Aorta (tissue), 5 donors: ENCODE measurements around the gene ZDHHC13. TPM values are rescaled to one million over a fixed set of nuclear protein-coding genes. Genes with fewer than 3 reads are reported as not detected.

ENCODE experiments used
- ATAC-seq: fragments of 200-7000 bp; cut with Tn5 transposase; one replicate; pipeline ENCODE4 v1.9.1; 2022; ENCODE audit warnings: moderate library complexity; ENCODE audit not compliant: low FRiP score
- DNase-seq, 2 donors: peaks; one replicate each; pipeline ENCODE4 v3.0.0-alpha.2; 2020
- H3K27ac ChIP-seq, 2 donors: one replicate each; pipeline ENCODE4 v1.5.1; 2013; ENCODE audit warnings: low read length in 2 of 2, mild to moderate bottlenecking in 2 of 2, moderate library complexity in 2 of 2, control low read depth in 1 of 2, inconsistent platforms in 1 of 2, low read depth in 1 of 2
- H3K27me3 ChIP-seq, 2 donors: one replicate each; pipeline ENCODE4 v1.6.1; 2013; ENCODE audit warnings: control low read depth in 1 of 2, low read length in 1 of 2, mild to moderate bottlenecking in 1 of 2, moderate library complexity in 1 of 2; ENCODE audit not compliant: insufficient read depth in 2 of 2, control insufficient read depth in 1 of 2
- H3K36me3 ChIP-seq, 2 donors: one replicate each; pipeline ENCODE4 v1.6.1; 2013; ENCODE audit warnings: control low read depth in 1 of 2, low read length in 1 of 2, mild to moderate bottlenecking in 1 of 2; ENCODE audit not compliant: insufficient read depth in 2 of 2, control insufficient read depth in 1 of 2
- H3K4me1 ChIP-seq, 2 donors: one replicate each; pipeline ENCODE4 v1.6.1; 2013; ENCODE audit warnings: low read length in 2 of 2, control low read depth in 1 of 2, mild to moderate bottlenecking in 1 of 2, moderate library complexity in 1 of 2; ENCODE audit not compliant: insufficient read depth in 2 of 2, control insufficient read depth in 1 of 2
- H3K4me3 ChIP-seq, 2 donors: one replicate each; pipeline ENCODE4 v1.5.1; 2013; ENCODE audit warnings: low read length in 2 of 2, control low read depth in 1 of 2, mild to moderate bottlenecking in 1 of 2
- H3K9me3 ChIP-seq: one replicate; pipeline ENCODE4 v1.6.1; 2013; ENCODE audit warnings: mild to moderate bottlenecking, low read length; ENCODE audit not compliant: control insufficient read depth
- WGBS, 2 donors: extraction: QIAGEN DNeasy Blood & Tissue Kit; methylation state at CpG; one replicate each; pipeline ENCODE4 v1.1.7; 2013; 5-methylcytosine and 5-hydroxymethylcytosine counted together
- intact Hi-C, 2 donors: fragments of 100-400 bp; cut with DNase I; formaldehyde crosslinking; loops; one replicate each; pipeline versions ENCODE4 v1.14.2 to v1.15.0; 2022
- polyA plus RNA-seq, 2 donors: library from polyadenylated mRNA; stranded (reverse); fragments of 200-250 nt; gene quantifications; one replicate each; pipeline ENCODE4 v1.2.3, GENCODE V29; 2013
- total RNA-seq, 2 donors: library from RNA; stranded (reverse); fragmentation: NEBNext Ultra II Directional; extraction: Animal tissue kit (Norgen Biotek cat#: 25700); gene quantifications; one replicate each; pipeline ENCODE4 v1.2.1, GENCODE V29; 2021
- donor health status: healthy with polysubstance abuse.
- donor health status: Bipolar disorder and iron deficiency.
- donor health status: DM: no; HTN: no; CAD: no.
- donor health status: DM: no; HTN: no; CAD: no.
- donor health status: DM: yes; HTN: yes; CAD: no.

ZDHHC13 gene
- total and polyA plus RNA-seq, 4 donors: 3.3 to 14.7 (median 7.7) TPM

DNA sequence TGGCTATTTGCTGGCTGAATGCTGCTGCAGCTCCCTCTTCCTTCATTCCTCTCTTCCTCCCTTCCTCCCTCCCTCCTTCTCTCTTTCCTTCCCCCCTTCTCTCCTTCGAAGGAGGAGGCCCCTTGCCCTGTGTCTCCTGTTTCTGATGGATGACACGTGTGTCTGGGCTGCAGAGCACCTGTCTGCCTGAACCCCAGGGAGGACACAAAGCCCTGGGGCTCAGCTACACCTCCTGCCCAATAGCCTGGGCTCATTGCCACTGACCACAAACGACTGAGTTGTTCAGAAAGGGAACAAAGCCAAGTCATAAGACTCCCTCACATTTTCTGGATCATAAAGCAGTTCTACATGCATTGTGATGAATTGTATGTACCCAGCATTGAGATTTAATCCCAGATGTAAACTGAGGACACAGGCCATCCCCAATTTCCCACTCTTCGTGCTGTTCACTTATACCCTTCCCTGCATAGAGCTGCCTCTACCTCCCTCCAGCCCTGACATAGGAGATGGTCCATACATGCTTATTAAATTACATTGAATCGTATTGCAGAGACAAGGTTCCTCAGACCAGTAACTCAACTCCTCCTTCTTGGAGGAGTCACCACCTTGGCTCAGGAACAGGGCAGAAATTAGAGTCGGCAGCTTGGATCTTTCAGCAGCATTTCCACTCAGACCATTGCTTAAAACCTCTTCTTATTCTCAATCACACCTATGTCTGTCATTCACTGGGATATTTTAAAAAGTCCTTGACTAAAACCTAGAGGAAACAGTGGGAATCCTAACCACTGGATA, 83.6 kb downstream of the ZDHHC13 start:
- DNase-seq: peak in 1 of 2 donors; percentile 55
- Histone ChIP-seq H3K4me1 (no peaks in the 10 kb centered on the region), H3K27me3 (no peaks in the 10 kb centered on the region), H3K4me3 (no peak overlapping the region), H3K9me3 (no peaks in the 10 kb centered on the region), H3K36me3 (no peaks in the 10 kb centered on the region), H3K27ac (no peak overlapping the region)
- no peak for ATAC-seq
- WGBS, 2 donors: 31 to 37% methylated on average over 6 of the region's 6 CpGs
- intact Hi-C loops: no loop called here

DNA sequence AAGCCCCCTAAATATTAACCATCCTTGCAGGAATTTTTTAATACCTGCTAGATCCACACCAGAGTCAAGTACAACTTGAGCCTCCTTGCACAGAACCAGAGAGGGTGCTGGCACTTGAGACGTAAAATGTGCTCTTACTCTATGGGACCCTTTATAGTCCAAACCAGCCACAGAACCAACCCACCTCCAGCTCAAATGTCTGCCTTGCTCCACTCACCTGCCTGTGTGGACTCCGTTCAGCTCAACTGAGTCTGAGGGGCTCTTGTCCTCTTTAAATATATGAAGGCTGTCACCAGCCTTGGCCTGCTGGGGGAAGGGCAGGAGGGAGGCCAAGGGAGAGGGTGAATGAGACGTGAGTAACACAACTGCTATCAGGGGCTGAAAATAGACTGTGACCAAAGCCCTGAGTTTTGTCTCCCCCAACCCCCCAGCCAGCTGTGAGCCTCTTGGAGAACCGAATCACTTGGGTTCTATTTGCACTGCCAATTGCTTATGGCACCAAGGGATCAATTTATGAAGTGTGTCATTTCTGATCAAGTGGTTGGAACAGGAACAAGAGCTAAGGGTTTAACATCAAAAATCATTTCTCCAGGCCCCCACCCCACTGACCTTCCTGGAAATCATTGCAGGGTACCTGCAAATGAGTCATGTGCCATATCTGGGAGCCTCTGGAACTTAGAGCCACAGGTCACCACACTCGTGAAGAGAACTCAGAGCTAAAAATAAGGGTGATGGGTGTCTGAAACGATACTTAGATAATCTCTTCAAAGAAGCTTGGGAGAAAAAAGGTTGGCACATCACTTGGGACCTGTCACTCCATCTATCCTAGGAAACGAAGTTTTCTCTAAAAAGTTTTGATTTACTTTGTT, 85.0 kb downstream of the ZDHHC13 start, which contains the start of gene CSRP3:
Gene CSRP3 (minus strand): TSS at position 247 of the 869 bp plus-strand sequence. CDS start 9,535 bp downstream, outside the sequence.
- intact Hi-C loops: no loop called here

DNA sequence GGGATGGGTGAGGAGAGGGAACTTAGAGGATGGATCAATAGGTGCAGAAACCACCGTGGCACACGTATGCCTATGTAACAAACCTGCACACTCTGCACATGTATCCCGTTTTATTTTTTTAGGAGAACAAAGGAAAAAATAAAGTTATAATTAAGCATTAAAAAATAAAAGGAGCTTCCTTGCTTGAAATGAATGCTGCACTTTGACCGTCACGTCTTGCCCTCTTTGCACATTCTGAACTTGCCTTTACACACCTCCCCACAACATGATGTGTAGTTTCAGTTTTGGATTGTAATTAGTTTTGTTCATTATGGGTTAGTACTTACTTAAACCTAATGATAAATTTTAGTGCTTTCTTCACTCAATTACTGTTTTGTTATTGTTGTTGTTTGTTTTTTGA, 87.9 kb downstream of the ZDHHC13 start:
- WGBS, 2 donors: 94 to 95% methylated on average over 5 of the region's 5 CpGs
- DNase-seq: no peak
- H3K4me3 ChIP-seq: no peak overlapping the region
- H3K36me3 ChIP-seq: no peaks in the 10 kb centered on the region
- no peak overlapping the region for H3K27ac ChIP-seq
- H3K9me3 ChIP-seq: peaks cover 1% of the 10 kb centered on the region
- no peaks in the 10 kb centered on the region for H3K27me3 ChIP-seq
- intact Hi-C loops: no loop called here
- ATAC-seq: no peak
- no peaks in the 10 kb centered on the region for H3K4me1 ChIP-seq

More for the DNA sequence above, 85.0 kb downstream of the ZDHHC13 start, which contains the start of gene CSRP3:
- H3K27me3 ChIP-seq: no peaks in the 10 kb centered on the region
- DNase-seq (no peak), ATAC-seq (no peak)
- no peaks in the 10 kb centered on the region for H3K36me3 ChIP-seq
- WGBS, 2 donors: 48 to 53% methylated on average over 7 of the region's 7 CpGs
- no peaks in the 10 kb centered on the region for H3K4me1 ChIP-seq
- no peak within 1 kb of the TSS for H3K27ac ChIP-seq
- H3K4me3 ChIP-seq: no peak within 1 kb of the TSS
- H3K9me3 ChIP-seq: no peaks in the 10 kb centered on the region

DNA sequence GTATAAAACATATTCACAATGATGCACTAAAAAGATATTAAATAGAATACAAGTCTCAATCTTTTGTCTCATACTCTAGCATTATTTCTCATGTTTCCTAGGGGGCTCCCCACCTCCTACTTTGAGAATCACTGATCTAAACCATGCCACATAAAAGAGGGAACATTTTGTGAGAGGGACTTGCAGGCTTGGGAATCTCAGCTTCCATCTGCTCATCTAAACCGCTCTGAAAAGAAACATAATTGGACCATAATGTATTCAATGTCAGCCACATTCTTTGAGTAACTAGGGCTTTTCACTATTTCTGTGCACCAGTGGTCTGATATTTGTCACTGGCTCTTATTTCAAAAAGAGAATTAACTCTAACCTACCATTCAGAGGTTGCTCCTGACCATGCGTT, 91.2 kb downstream of the ZDHHC13 start:
- Histone ChIP-seq H3K27ac (no peak overlapping the region), H3K9me3 (peaks cover 1% of the 10 kb centered on the region), H3K36me3 (no peaks in the 10 kb centered on the region), H3K27me3 (no peaks in the 10 kb centered on the region), H3K4me3 (no peak overlapping the region), H3K4me1 (no peaks in the 10 kb centered on the region)
- ATAC-seq (no peak), DNase-seq (no peak)
- WGBS, 2 donors: 88 to 91% methylated on average over 2 of the region's 2 CpGs
- intact Hi-C loops: no loop called here

DNA sequence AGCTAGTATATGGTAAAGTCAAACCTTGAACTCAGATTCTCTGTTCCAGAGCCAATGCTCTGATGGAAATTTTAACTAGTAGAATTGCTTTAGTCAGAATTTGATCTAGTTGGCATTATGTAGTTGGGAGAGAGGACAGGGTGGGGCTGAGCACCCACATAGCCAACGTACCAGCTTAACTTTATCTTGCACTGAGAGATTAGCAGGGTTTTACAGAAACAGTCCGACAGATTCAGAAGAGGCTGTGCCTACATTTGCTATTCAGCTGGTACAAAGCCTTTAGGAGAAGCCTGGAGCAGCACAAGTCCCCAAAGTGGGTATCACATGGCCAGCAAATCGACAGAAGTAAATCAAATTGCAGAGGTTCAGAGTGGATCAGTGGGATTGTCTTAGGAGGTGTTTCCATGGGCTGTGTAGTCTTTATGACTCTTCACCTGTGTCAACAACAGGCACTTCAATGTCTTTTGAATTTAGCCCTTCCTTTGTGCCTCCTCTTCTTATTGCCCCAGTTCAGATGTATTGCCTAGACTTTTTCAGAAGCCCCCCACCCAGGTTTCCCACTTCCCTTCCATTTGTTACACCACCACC, 92.1 kb downstream of the ZDHHC13 start:
- no peak overlapping the region for H3K4me3 ChIP-seq

DNA sequence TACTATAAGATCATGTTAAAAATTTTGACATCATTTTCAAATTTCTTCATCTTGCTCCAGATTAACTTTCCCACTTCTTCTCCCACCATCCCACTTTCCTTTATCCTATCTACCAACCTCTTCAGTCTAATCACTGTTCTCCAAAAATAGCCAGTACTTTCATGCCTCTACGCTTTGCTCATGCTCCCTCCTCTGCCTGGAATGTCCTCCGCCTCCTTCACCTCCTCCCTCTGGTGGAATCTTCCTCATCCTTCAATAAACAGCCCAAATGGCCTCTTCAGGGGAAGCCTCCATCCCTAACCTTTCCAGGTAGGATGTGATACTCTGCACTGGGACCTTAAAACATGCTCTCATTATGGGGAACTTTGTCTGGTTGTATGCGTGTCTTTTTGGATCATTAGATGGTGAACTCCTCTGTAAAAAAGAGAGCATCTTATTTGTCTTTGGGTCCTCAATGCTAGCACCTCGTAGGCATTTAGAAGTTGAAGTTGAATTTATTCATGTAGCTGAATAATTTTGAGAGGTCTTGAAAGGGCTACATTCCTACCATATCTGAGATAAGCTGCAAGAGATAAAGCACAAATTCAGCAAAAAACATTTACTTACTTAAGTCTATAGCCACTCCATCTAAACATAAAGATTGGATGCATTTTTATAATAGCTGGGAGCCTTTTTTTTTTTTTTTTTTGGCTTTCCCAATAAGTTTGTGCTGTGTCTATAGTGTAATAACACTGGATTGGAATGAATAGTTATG, 92.8 kb downstream of the ZDHHC13 start:
- no peaks in the 10 kb centered on the region for H3K27me3 ChIP-seq
- 36 to 52% methylated on average over 4 of the region's 4 CpGs for WGBS, 2 donors
- H3K4me1 ChIP-seq: no peaks in the 10 kb centered on the region
- ATAC-seq (no peak), DNase-seq (no peak)
- intact Hi-C loops: no loop called here
- H3K27ac ChIP-seq: no peak overlapping the region
- no peaks in the 10 kb centered on the region for H3K36me3 ChIP-seq
- no peak overlapping the region for H3K4me3 ChIP-seq
- peaks cover 1% of the 10 kb centered on the region for H3K9me3 ChIP-seq

More for the DNA sequence above, 92.1 kb downstream of the ZDHHC13 start:
- intact Hi-C loops: no loop called here
- DNase-seq (no peak), ATAC-seq (no peak)
- WGBS, 2 donors: 43 to 52% methylated on average over 3 of the region's 3 CpGs
- Histone ChIP-seq H3K36me3 (no peaks in the 10 kb centered on the region), H3K27me3 (no peaks in the 10 kb centered on the region), H3K9me3 (peaks cover 1% of the 10 kb centered on the region), H3K27ac (no peak overlapping the region), H3K4me1 (no peaks in the 10 kb centered on the region)

DNA sequence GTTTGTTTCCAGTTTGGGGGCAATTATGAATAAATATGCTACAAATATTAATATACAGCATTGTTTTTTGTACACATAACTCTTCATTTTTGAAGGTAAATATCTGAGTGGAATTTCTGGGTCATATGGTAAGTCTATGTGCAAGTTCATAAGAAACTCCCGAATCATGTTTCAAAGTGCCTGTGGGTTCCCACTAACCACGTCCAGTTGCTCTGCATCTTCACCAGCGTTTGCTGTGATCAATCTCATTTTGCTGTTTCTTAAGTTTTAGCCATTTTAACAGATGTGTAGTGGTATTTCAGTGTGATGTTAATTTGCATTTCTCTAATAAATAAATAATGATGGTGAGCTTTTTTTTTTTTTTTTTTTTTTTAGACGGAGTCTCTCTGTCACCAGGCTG, 99.1 kb downstream of the ZDHHC13 start:
- Histone ChIP-seq H3K36me3 (no peaks in the 10 kb centered on the region), H3K4me3 (no peak overlapping the region), H3K27ac (no peak overlapping the region), H3K4me1 (no peaks in the 10 kb centered on the region), H3K27me3 (no peaks in the 10 kb centered on the region), H3K9me3 (no peaks in the 10 kb centered on the region)
- DNase-seq (no peak), ATAC-seq (no peak)
- 91 to 94% methylated on average over 4 of the region's 4 CpGs for WGBS, 2 donors
- intact Hi-C loops: no loop called here

DNA sequence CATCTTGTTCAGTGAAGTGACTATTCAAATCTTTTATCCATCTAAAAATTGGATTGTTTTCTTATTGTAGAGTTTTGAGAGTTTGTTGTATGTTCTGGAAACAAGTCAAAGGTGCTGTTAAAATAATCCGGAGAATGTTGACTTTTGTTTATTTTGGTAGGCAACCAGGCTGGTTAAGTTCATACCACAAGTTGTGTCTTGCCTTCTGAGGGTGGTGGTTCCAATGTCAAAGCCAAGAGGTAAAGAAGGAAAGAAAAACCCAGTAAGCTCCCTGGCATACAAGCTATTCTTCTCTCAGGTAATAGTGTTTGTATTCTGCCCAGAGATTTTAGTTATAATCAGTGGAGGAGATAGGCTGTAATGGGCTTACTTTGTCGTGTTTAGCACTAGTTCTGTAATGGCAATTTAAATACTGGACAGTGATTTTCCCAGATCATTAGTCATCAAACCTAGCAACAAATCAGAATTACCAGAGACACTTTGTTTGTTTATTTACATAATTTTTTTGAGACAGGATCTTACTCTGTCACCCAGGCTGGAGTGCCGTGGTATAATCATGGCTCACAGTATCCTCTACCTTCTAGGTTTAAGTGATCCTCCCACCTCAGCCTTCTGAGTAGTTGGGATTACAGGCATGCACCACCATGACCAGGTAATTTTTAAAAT, 99.9 kb downstream of the ZDHHC13 start:
- intact Hi-C loops: no loop called here
- H3K36me3 ChIP-seq: no peaks in the 10 kb centered on the region
- no peaks in the 10 kb centered on the region for H3K4me1 ChIP-seq
- no peak overlapping the region for H3K4me3 ChIP-seq
- DNase-seq: no peak
- no peak for ATAC-seq
- no peak overlapping the region for H3K27ac ChIP-seq
- no peaks in the 10 kb centered on the region for H3K27me3 ChIP-seq
- no peaks in the 10 kb centered on the region for H3K9me3 ChIP-seq
- 30% methylated on average over 3 of the region's 3 CpGs for WGBS, 2 donors
